Stimulated activated CD8-positive, alpha-beta memory T cell treated with anti-CD3 and anti-CD28 coated beads, Interleukin-15, amount 100 ng/mL, for 48 hours (primary cell): Measurements from ENCODE around the gene SCMH1.

Experiments
- DNase-seq, 2 donors: peaks; one replicate each; pipeline ENCODE4 v3.0.0-alpha.2; 2020; ENCODE audit warnings: low read depth in 2 of 2

The SCMH1 gene

GRCh38 chr1:41025979-41026819 lies 215.9 kb downstream of the SCMH1 start:
- no peak for DNase-seq

GRCh38 chr1:41024953-41025352 lies 217.2 kb downstream of the SCMH1 start:
- DNase-seq = no peak

GRCh38 chr1:41023279-41023990 lies 218.7 kb downstream of the SCMH1 start:
- no peak for DNase-seq

- DNase-seq = no peak
These were observed 219.7 kb downstream of the SCMH1 start for GRCh38 chr1:41022424-41022823.

GRCh38 chr1:41021526-41022308 lies 220.4 kb downstream of the SCMH1 start, which contains the start of gene SLFNL1:
SLFNL1 (minus strand) TSS chr1:41021725; CDS start chr1:41020660, 1,065 bp downstream.
- no peak for DNase-seq

- no peak for DNase-seq
These were observed 221.5 kb downstream of the SCMH1 start for GRCh38 chr1:41020654-41021053.

GRCh38 chr1:41020109-41020576 lies 222.0 kb downstream of the SCMH1 start:
- no peak for DNase-seq

GRCh38 chr1:41019353-41019745 lies 222.8 kb downstream of the SCMH1 start:
- DNase-seq = no peak

- DNase-seq = no peak
These were observed 224.1 kb downstream of the SCMH1 start for GRCh38 chr1:41018018-41018410.

GRCh38 chr1:41017141-41018017 lies 224.7 kb downstream of the SCMH1 start:
- DNase-seq = no peak

- no peak for DNase-seq
These were observed 226.1 kb downstream of the SCMH1 start for GRCh38 chr1:41015897-41016470.

GRCh38 chr1:41015281-41015896 lies 226.7 kb downstream of the SCMH1 start:
- no peak for DNase-seq

- DNase-seq = no peak
These were observed 227.2 kb downstream of the SCMH1 start for GRCh38 chr1:41014871-41015270.

GRCh38 chr1:41013796-41014195 lies 228.3 kb downstream of the SCMH1 start:
- DNase-seq = no peak

GRCh38 chr1:41013024-41013423 lies 229.1 kb downstream of the SCMH1 start:
- DNase-seq = no peak

GRCh38 chr1:41010345-41010744 lies 231.8 kb downstream of the SCMH1 start:
- DNase-seq = no peak

GRCh38 chr1:41009466-41009865 lies 232.6 kb downstream of the SCMH1 start:
- DNase-seq = no peak

GRCh38 chr1:41006942-41007865 lies 234.9 kb downstream of the SCMH1 start:
- DNase-seq = no peak

- DNase-seq = no peak
These were observed 236.2 kb downstream of the SCMH1 start for GRCh38 chr1:41005876-41006275.
